GM21515 (cell line): ENCODE data around the gene CDK5.
A peak's percentile ranks its signal among the peaks of the same experiment; 100 is the strongest.

ENCODE experiments used
- ATAC-seq: cut with Tn5 transposase; IDR thresholded peaks from one replicate; pipeline ENCODE4 v1.9.1; 2021; ENCODE audit not compliant: unreplicated experiment

Gene CDK5

GRCh38 chr7:151057506-151057988 lies at the start of gene CDK5:
CDK5 (minus strand) TSS chr7:151057897; CDS start chr7:151057848, 49 bp downstream.
- ATAC-seq, result peak; percentile 9

- no peak for ATAC-seq
Measured at GRCh38 chr7:151104411-151105235, 46.9 kb upstream of the CDK5 start.

DNA sequence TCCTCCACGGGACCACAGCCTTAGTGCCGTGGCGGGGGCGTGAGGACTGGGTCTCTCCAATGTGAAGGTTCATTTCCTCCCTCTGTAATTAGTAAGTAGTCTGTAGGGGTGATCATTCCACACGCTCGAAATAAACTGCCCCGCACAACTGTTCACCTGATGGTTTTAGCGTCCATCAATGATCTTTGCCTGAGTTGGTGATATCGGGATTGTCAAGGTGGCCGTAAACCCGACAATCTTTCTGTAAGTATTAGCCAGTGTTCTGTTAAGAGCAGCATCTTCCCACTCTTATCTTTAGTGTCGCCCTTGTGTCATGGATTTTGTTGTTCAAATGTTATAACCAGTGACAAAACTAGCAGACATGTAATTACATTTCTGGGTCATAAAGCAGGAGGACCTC lies 46.3 kb upstream of the CDK5 start:
- ATAC-seq, result no peak

DNA sequence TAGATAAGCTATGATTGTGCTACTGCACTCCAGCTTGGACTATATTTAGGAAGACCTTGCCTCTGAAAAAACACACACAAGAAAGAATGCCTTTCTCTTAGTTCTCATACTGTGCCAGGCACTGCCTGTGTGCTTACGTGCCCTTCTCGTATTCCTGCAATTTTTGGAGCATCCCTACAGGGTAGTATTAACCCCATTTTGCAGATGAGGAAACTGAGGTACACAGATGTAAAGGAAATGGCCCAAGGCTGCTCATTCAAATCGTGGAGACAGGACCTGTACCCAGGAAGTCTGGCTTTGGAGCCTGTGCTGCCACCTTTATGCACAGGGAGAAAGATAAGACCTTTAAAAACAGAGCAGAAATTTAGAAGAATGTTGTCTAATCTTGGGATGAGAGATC lies 45.3 kb upstream of the CDK5 start:
- no peak for ATAC-seq

GRCh38 chr7:151101621-151102396 lies 44.1 kb upstream of the CDK5 start:
- ATAC-seq, result no peak

DNA sequence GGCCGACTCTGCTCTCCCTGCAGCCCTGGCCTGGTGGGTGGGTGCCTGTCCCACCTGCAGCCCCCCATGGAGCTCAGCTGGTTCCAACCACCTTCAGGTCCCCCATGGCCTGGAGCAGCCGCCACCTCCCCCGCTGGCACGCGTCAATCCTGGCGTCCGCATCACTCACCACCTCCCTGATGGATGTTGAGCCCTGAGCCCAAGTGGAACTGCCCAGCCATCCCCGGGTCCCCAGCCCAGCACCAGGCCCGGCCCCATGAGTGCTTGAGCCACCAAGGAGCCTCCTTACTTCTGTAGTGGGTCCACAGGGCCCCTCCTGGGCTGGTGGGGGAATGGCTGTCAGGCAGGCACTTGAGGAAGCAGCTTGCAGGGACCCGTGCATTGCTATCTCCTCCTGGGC lies 43.2 kb upstream of the CDK5 start:
- ATAC-seq, result no peak

- no peak for ATAC-seq
Measured at GRCh38 chr7:151099486-151100211, 42.0 kb upstream of the CDK5 start.

DNA sequence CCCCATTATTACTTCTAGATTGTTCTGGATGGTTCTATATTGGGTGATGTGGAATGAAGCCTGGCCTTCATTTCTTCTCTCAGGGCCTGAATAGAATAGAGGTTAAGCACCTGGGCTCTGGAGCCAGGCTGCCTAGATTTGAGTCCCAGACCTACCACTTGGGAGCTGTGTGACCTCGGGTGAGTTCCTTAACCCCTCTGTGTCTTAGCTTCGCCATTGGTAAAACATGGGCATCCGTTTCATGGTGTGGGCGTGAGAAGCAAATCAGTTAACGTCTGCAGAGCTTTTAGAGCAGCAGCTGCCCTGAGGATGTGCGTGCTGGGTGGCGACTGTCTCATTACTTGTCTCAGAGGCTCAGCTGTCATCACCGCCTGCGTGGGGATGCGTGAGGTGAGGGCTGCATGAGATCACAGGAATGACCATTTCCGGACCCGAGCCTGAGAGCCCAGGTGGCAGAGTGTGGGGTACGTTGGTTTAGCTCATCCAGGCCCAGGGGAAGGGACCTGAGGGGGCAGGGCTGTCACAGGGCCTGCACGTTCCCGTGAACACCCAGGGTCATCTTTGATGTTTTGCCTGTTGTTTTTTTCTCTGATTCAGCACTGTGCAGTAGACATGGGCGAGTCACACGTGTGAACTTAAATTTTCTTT lies 38.3 kb upstream of the CDK5 start:
- ATAC-seq, result no peak

DNA sequence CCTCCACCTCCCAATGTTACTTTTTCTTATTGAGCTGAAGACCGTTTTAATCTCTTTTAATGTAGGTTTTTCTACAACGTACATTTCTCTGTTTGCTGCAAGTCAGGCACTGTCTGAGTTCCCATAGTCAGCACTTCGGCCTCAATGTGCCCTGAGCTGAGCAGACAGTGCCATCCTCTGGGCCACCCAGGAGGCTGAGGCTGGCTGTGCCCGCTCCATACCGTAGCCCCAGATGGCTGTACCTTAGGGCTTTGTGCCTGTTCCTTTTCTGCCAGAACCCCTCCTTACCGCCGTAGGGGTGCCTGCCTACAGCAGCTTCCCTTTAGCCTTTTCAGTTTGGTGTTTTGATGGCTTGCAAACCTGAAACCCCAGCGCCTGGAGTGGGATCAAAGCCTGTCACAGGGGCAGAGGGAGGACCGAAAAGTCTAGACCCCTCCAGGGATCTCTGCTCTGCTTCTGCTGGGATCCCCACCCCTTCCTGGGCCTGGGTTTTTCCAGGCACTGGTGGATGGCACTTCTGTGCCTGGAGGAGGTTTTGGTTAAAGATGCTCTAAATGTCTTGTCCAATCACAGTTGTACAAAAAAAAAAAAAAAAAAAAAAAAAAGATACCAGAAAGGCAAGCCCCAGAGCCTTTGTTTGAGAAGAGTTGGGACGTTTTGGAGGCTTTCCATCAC lies 37.6 kb upstream of the CDK5 start:
- no peak for ATAC-seq

DNA sequence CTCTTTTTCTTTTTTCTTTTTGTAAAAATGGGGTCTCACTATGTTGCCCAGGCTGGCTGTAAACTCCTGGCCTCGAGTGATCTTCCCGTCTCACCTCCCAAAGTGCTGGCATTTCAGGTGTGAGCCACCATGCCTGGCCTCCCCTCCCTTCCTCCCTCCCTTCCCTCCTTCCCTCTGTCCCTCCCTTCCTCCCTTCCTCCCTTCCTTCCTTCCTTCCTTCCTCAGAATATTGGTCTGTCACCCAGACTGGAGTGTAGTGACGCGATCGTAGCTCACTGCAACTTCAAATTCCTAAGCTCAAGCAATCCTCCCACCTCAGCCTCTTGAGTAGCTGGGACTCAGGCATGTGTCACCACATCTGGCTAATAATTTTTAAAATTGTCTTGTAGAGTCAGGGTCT lies 37.0 kb upstream of the CDK5 start:
- no peak for ATAC-seq

GRCh38 chr7:151093748-151094147 lies 36.1 kb upstream of the CDK5 start:
- no peak for ATAC-seq

GRCh38 chr7:151091988-151092387 lies 34.3 kb upstream of the CDK5 start:
- ATAC-seq, result no peak

- ATAC-seq, result no peak
Measured at GRCh38 chr7:151091431-151091830, 33.7 kb upstream of the CDK5 start.

DNA sequence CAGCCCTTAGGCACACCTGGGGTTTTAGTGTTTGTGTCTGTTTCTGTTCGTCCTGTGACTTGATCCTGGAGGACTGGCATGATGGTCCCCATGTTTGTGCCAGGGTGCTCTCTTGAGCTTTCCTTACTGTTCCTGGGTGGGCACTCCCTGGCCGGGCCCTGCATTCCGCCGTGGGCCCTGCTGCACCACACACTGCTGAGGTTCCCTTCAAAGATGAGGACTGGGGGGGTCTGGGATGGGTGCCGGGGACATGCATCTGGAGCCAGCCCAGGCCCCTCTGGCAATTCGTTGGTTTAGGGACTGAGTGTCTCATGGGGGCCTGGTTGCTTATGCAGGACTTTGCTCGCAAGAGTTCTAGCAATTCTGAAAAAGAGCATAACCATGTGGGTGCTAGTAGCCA lies 33.3 kb upstream of the CDK5 start:
- ATAC-seq, result no peak

- ATAC-seq, result no peak
Measured at GRCh38 chr7:151089893-151090730, 32.4 kb upstream of the CDK5 start.

DNA sequence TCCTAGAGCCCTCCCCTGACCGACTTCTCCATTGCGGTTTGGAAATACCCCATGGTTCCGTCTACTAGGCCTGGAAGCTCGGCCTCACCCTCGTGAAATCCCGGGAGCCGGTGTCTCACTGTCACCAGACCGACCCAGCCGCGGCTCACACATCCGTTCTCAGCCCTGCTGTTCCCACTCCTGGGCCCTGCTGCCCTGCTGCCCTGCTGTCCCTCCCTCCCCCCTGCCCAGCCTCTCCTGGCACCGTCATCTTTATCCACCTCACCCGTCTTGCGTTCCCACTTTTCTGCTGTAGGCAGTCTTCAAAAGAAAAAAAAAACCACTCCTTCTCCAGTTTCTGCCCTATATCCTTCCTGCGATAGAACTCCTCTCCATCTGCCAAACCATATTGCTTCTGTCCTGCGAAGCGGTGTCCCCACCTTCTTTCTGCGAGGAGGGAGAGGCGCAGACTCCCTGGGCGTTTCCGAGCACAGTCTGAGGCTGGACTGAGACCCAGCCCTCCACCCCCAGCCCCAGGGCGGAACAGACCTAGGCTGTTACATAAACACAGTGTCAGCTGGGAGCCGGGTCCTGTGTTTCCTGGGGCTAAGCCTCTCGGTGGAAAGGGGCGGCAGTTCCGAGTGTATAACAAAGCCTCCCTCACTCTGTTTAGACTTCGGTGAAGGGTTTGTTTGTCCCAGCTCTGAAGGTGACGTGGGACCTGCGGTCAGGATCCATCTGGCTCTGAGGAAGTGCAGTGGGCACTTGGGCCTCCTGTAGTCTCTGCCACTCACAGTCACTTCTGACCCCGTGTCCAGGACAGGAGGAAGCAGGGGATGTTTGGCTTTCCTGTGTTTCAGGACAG lies 31.4 kb upstream of the CDK5 start:
- ATAC-seq, result no peak

DNA sequence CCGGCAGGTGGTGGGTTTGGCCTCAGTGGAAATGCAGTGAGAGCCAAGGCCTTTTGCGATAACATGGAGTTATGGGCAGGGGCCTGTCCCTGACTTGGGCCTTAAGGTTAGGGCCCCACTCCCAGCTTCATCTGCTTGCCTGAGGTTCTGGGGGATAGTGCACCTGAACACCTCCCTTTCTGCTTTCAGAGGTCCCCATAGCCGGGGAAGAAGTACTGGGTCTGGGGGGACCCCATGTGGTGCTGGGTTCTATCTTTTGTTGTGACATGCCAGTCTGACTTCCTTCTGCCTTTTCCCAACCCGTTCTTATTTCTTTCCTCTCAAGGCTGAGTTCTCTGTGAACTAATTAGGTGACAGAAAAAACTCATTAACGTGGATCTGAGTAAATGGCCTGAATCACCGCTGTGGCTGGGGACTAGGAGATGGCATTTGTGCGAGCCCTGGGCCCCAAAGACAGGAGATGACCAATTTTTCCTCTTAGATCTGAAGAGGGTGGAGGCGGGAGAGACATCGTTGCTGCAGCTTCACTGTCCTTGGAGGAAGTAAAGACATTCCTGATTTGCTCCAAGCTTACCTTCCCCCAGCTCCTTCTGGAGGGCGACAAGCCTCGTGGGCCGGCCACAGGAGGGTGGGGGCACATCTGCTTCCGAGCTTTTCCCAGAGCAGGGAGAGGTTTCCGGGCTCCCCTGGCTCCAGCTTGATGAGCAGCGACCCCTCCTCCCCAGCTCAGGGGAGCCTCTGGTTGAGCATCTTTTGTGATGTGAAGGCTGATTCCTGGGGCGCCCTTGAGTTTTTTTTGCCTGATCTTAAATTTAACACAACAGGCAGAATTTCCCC lies 30.5 kb upstream of the CDK5 start:
- no peak for ATAC-seq
